ENCODE results near the gene PARD6G.

DNA sequence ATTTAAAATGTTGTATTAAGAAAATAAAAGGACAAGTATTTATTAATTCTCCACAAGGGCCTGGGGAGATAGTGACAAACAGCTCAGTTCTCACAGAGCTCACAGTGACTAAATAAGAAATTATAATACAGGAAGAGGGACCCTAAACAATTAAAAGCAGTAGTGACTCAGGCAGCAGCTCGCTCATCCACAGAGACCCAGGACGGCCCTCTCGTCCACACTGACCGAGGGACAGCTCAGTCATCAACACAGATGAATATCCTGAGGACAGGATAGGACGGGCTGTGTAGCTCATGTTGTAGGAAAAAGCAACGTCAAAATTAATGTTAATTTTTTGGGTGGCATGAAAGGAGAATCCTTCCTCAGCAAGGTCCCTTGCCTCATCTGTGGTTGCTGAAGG lies 44.1 kb downstream of the PARD6G start:
- TF ChIP-seq, protein P1, sequence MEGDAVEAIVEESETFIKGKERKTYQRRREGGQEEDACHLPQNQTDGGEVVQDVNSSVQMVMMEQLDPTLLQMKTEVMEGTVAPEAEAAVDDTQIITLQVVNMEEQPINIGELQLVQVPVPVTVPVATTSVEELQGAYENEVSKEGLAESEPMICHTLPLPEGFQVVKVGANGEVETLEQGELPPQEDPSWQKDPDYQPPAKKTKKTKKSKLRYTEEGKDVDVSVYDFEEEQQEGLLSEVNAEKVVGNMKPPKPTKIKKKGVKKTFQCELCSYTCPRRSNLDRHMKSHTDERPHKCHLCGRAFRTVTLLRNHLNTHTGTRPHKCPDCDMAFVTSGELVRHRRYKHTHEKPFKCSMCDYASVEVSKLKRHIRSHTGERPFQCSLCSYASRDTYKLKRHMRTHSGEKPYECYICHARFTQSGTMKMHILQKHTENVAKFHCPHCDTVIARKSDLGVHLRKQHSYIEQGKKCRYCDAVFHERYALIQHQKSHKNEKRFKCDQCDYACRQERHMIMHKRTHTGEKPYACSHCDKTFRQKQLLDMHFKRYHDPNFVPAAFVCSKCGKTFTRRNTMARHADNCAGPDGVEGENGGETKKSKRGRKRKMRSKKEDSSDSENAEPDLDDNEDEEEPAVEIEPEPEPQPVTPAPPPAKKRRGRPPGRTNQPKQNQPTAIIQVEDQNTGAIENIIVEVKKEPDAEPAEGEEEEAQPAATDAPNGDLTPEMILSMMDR (conservative IDR thresholded peaks at IDR 0.05) = no peak
- TF ChIP-seq ZFX (IDR thresholded peaks at IDR 0.05) = no peak
